HepG2 (cell line): ENCODE data around the gene RRM2. TPM values are rescaled to one million over a fixed set of nuclear protein-coding genes. Genes with fewer than 3 reads are reported as not detected.

Experiments used
- BCL6 ChIP-seq: IDR thresholded peaks from 2 replicates; pipeline ENCODE4 v1.6.1; 2016; ENCODE audit warnings: missing genetic modification reagents, missing compliant biosample characterization
- CBFB ChIP-seq: sonication (generic); formaldehyde crosslinking; IDR thresholded peaks from 2 replicates; pipeline ENCODE4 v1.4.0; 2020; ENCODE audit warnings: missing genetic modification reagents
- EP300 ChIP-seq, 3 experiments: sonication (generic) in 1 of 3; formaldehyde crosslinking in 1 of 3; IDR thresholded peaks; 2 replicates each; pipeline versions ENCODE4 v1.5.1 to v1.6.1; 2011 to 2020; ENCODE audit warnings: low read depth in 2 of 3, low read length in 2 of 3, borderline replicate concordance in 1 of 3, improper control_type of control experiment in 1 of 3, mild to moderate bottlenecking in 1 of 3, missing genetic modification reagents in 1 of 3, moderate library complexity in 1 of 3
- GZF1 ChIP-seq: sonication (generic); formaldehyde crosslinking; IDR thresholded peaks from 2 replicates; pipeline ENCODE4 v1.5.1; 2020; ENCODE audit warnings: mild to moderate bottlenecking, missing genetic modification reagents
- HES4 ChIP-seq: sonication (generic); formaldehyde crosslinking; IDR thresholded peaks from 2 replicates; pipeline ENCODE4 v1.9.0; 2021; ENCODE audit warnings: mild to moderate bottlenecking, missing genetic modification reagents, borderline replicate concordance
- HMG20B ChIP-seq: conservative IDR thresholded peaks from 2 replicates; pipeline ENCODE4 v1.6.1; 2016; ENCODE audit warnings: missing genetic modification reagents, missing compliant biosample characterization
- KLF11 ChIP-seq: IDR thresholded peaks from 2 replicates; pipeline ENCODE4 v1.6.1; 2016; ENCODE audit warnings: missing compliant biosample characterization
- LCORL ChIP-seq, 2 experiments: fragments of 450-650 bp in 1 of 2; sonication (generic) in 1 of 2; formaldehyde crosslinking in 1 of 2; IDR thresholded peaks; 2 replicates each; pipeline versions ENCODE4 v1.5.0 to v1.6.1; 2017 to 2020; ENCODE audit warnings: antibody characterized with exemption in 1 of 2, missing genetic modification reagents in 1 of 2
- MTF2 ChIP-seq: sonication (generic); formaldehyde crosslinking; IDR thresholded peaks from 2 replicates; pipeline ENCODE4 v1.5.0; 2020; ENCODE audit warnings: missing genetic modification reagents, borderline replicate concordance
- MYC ChIP-seq: sonication (generic); formaldehyde crosslinking; IDR thresholded peaks from 2 replicates; pipeline ENCODE4 v1.9.0; 2021; ENCODE audit warnings: missing genetic modification reagents, borderline replicate concordance
- PHF8 ChIP-seq: sonication (generic); formaldehyde crosslinking; IDR thresholded peaks from 2 replicates; pipeline ENCODE4 v1.5.0; 2020; ENCODE audit warnings: missing genetic modification reagents
- PPARG ChIP-seq: conservative IDR thresholded peaks from 2 replicates; pipeline ENCODE4 v1.6.1; 2016; ENCODE audit warnings: missing biosample characterization, missing genetic modification reagents
- RAD21 ChIP-seq: fragments of 450-650 bp; formaldehyde crosslinking; IDR thresholded peaks from 2 replicates; pipeline ENCODE4 v1.5.0; 2020; ENCODE audit warnings: mild to moderate bottlenecking
- SNAPC4 ChIP-seq: sonication (generic); formaldehyde crosslinking; IDR thresholded peaks from 2 replicates; pipeline ENCODE4 v1.4.0; 2020; ENCODE audit warnings: mild to moderate bottlenecking, missing genetic modification reagents
- SNRNP70 ChIP-seq: fragments of 200-400 bp; formaldehyde crosslinking; IDR thresholded peaks from 2 replicates; pipeline ENCODE4 v1.6.1; 2017; ENCODE audit warnings: mild to moderate bottlenecking, low read depth, low read length, moderate library complexity
- TARDBP ChIP-seq: sonication (generic); formaldehyde crosslinking; IDR thresholded peaks from 2 replicates; pipeline ENCODE4 v1.8.0; 2022; ENCODE audit warnings: mild to moderate bottlenecking, missing genetic modification reagents
- U2AF1 ChIP-seq: fragments of 200-400 bp; formaldehyde crosslinking; optimal IDR thresholded peaks from 2 replicates; pipeline ENCODE3; 2017; ENCODE audit warnings: mild to moderate bottlenecking, low read depth, low read length
- ZBTB3 ChIP-seq: sonication (generic); formaldehyde crosslinking; IDR thresholded peaks from 2 replicates; pipeline ENCODE4 v1.4.0; 2020; ENCODE audit warnings: low read depth, mild to moderate bottlenecking, moderate library complexity, missing genetic modification reagents, borderline replicate concordance
- ZMYM3 ChIP-seq: sonication (generic); formaldehyde crosslinking; IDR thresholded peaks from 2 replicates; pipeline ENCODE4 v1.5.1; 2020; ENCODE audit warnings: mild to moderate bottlenecking, missing genetic modification reagents
- ZNF598 ChIP-seq: sonication (generic); formaldehyde crosslinking; IDR thresholded peaks from 2 replicates; pipeline ENCODE4 v1.5.1; 2020; ENCODE audit warnings: mild to moderate bottlenecking, missing genetic modification reagents, borderline replicate concordance
- ZSCAN20 ChIP-seq: sonication (generic); formaldehyde crosslinking; IDR thresholded peaks from 2 replicates; pipeline ENCODE4 v1.4.0; 2020; ENCODE audit warnings: missing genetic modification reagents, mild to moderate bottlenecking, borderline replicate concordance
- polyA plus RNA-seq, 8 experiments: library from polyadenylated mRNA; depleted of rRNA in 3 of 8; stranded (reverse) in 7 of 8; unstranded in 1 of 8; fragments of >200 nt; fragmentation: Illumina TruSeq in 4 of 8; extraction: Trizol in 4 of 8; gene quantifications; 2 replicates each; pipeline versions ENCODE4 v1.2.1 to v1.2.3, GENCODE V29; 2011 to 2016; ENCODE audit warnings: low read depth in 4 of 8, missing spikeins in 1 of 8, mixed read lengths in 1 of 8; ENCODE audit not compliant: insufficient read depth in 1 of 8
- total RNA-seq, 5 experiments: library from RNA; depleted of rRNA; stranded (reverse); fragments of >200 nt; fragmentation: Illumina TruSeq; extraction: Trizol; gene quantifications; 2 replicates each; pipeline ENCODE4 v1.2.3, GENCODE V29; 2016; ENCODE audit warnings: low read depth in 1 of 5
- TF ChIP-seq, protein P1 (sequence below): IDR thresholded peaks from 2 replicates; pipeline ENCODE4 v1.6.1; 2016; ENCODE audit warnings: missing compliant biosample characterization, missing genetic modification reagents, borderline replicate concordance
- TF ChIP-seq, protein P2 (sequence below): sonication (generic); formaldehyde crosslinking; IDR thresholded peaks from 2 replicates; pipeline ENCODE4 v1.4.0; 2020; ENCODE audit warnings: low read depth, mild to moderate bottlenecking, missing genetic modification reagents

Gene RRM2
- total and polyA plus RNA-seq, 2 of the 13 experiments (the other 11 are each of a cell fraction or from before 2014, with no cell fraction given), result 31.3 to 150 TPM

- TF ChIP-seq GZF1 (CRISPR knock-in tag) (no peak), RAD21 (CRISPR knock-in tag) (no peak), MTF2 (CRISPR knock-in tag) (0 out of 2 replicates have a peak, but pooled peaks have one; percentile 0), SNRNP70 (no peak), U2AF1 (no peak), ZSCAN20 (CRISPR knock-in tag) (no peak), ZNF598 (CRISPR knock-in tag) (no peak), HMG20B (CRISPR knock-in tag) (no peak), SNAPC4 (CRISPR knock-in tag) (0 out of 2 replicates have a peak, but pooled peaks have one; percentile 21), PPARG (CRISPR knock-in tag) (no peak), PHF8 (CRISPR knock-in tag) (no peak), KLF11 (CRISPR knock-in tag) (no peak), HES4 (CRISPR knock-in tag) (peak; percentile 22; the same call in 1 of the 2 replicates), ZBTB3 (CRISPR knock-in tag) (no peak), ZMYM3 (CRISPR knock-in tag) (peak; percentile 95), CBFB (CRISPR knock-in tag) (no peak), MYC (CRISPR knock-in tag) (no peak), LCORL (IDR thresholded peaks at IDR 0.05) (no peak), LCORL (CRISPR knock-in tag; IDR thresholded peaks at IDR 0.05) (no peak), EP300 (IDR thresholded peaks at IDR 0.05; ENCODE audit: low read depth in 2 of 2, low read length in 2 of 2) (no peak), EP300 (CRISPR knock-in tag; IDR thresholded peaks at IDR 0.05; ENCODE audit: borderline replicate concordance) (no peak), TARDBP (CRISPR knock-in tag) (no peak), BCL6 (CRISPR knock-in tag) (no peak)
- TF ChIP-seq, protein P1, sequence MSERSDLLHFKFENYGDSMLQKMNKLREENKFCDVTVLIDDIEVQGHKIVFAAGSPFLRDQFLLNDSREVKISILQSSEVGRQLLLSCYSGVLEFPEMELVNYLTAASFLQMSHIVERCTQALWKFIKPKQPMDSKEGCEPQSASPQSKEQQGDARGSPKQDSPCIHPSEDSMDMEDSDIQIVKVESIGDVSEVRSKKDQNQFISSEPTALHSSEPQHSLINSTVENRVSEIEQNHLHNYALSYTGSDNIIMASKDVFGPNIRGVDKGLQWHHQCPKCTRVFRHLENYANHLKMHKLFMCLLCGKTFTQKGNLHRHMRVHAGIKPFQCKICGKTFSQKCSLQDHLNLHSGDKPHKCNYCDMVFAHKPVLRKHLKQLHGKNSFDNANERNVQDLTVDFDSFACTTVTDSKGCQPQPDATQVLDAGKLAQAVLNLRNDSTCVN (CRISPR knock-in tag), result no peak
- TF ChIP-seq, protein P2, sequence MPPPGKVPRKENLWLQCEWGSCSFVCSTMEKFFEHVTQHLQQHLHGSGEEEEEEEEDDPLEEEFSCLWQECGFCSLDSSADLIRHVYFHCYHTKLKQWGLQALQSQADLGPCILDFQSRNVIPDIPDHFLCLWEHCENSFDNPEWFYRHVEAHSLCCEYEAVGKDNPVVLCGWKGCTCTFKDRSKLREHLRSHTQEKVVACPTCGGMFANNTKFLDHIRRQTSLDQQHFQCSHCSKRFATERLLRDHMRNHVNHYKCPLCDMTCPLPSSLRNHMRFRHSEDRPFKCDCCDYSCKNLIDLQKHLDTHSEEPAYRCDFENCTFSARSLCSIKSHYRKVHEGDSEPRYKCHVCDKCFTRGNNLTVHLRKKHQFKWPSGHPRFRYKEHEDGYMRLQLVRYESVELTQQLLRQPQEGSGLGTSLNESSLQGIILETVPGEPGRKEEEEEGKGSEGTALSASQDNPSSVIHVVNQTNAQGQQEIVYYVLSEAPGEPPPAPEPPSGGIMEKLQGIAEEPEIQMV (CRISPR knock-in tag), result no peak
These were observed 2.9 kb upstream of the RRM2 start (continued) for GRCh38 chr2:10119601-10120157.
